NCI-H2081 treated with DMSO at 0.1 percent for 48 hours (cell line): ENCODE measurements around the gene PSMG4.

Source experiments
- DNase-seq: peaks from one replicate; lab custom pipeline; 2025; lab: John Stamatoyannopoulos, UW

PSMG4 gene

GRCh38 chr6:3309391-3310050 is 50.8 kb downstream of the PSMG4 start:
- DNase-seq: no peak

- no peak for DNase-seq
These were observed 51.3 kb downstream of the PSMG4 start for GRCh38 chr6:3310051-3310448.

- DNase-seq: no peak
These were observed 52.0 kb downstream of the PSMG4 start for GRCh38 chr6:3310703-3311102.

GRCh38 chr6:3311826-3312225 is 53.1 kb downstream of the PSMG4 start:
- no peak for DNase-seq

- no peak for DNase-seq
These were observed 54.0 kb downstream of the PSMG4 start for GRCh38 chr6:3312604-3313231.

- DNase-seq: no peak
These were observed 55.4 kb downstream of the PSMG4 start for GRCh38 chr6:3314176-3314575.

- no peak for DNase-seq
These were observed 56.1 kb downstream of the PSMG4 start for GRCh38 chr6:3314621-3315467.

- DNase-seq: no peak
These were observed 57.1 kb downstream of the PSMG4 start for GRCh38 chr6:3315841-3316240.

- DNase-seq: no peak
These were observed 57.6 kb downstream of the PSMG4 start for GRCh38 chr6:3316331-3316730.

GRCh38 chr6:3316818-3317217 is 58.1 kb downstream of the PSMG4 start:
- no peak for DNase-seq
